Right kidney (tissue), 1 donor: ENCODE results near the gene RIMS4.

Source experiments
- DNase-seq: peaks from one replicate; pipeline ENCODE4 v3.0.0-alpha.2; 2016

Gene RIMS4

DNA sequence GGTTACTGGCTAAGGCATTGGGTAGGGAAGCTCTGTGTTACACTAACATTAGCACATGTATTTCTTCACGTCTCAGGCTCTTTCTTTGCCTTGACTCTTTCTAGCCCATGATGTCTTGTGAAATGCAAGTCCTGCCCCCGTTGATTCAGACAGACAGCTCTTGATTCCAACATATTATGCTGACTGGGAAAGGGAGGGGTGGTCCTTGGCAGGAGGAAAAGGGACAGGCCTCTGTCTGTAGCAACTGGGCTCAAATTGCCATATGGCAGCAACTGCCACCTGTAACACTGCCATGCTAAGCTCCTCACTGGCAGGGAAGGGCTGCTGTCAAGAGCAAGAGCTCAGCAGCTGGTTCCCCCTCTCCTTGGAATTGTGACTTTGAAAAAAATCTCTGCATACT, 70.4 kb downstream of the RIMS4 start:
- DNase-seq, result no peak

GRCh38 chr20:44738813-44739477, 71.4 kb downstream of the RIMS4 start:
- no peak for DNase-seq

GRCh38 chr20:44737116-44737515, 73.2 kb downstream of the RIMS4 start:
- DNase-seq, result no peak

GRCh38 chr20:44736170-44737021, 74.0 kb downstream of the RIMS4 start:
- DNase-seq, result no peak

- DNase-seq, result no peak
These were observed 74.6 kb downstream of the RIMS4 start for GRCh38 chr20:44735816-44736169.

DNA sequence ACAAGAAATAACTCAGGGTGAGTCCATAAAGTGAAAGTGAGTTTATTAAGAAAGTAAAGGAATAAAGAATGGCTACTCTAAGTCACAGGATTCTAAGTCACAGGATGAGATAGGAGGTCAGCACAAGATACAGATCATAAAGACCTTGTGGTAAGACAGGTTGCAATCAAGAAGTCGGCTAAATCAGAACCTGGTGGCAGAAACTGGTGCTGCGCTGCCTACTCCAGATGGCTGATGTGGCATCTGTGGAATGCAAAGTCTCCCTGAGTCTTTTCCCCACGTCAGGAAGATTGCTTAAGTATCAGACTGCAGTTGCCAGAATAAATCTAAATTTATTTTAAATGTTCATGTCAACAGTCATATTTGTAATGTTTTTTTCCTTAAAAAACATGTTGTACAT, 75.4 kb downstream of the RIMS4 start:
- DNase-seq, result no peak

GRCh38 chr20:44733341-44734069, 76.8 kb downstream of the RIMS4 start:
- DNase-seq, result peak; percentile 31

DNA sequence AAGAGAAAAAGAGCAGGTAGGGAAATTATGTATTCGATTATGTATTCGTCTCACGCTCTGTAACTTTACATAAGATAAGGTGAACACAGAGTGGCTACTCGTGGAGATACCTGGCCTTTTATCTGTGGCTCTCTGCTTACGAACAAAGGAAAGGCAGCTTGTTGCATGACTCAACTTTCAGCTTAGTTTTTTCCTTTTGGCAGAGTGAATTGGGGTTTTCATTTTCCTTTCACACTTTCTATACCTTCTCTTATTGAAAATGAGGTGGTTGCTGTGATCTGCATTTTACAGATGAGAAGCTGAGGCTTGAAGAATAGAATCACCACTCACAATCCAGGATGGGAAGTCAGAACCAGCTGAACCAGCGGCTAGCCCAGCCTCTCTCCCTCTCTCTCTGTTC, 78.0 kb downstream of the RIMS4 start:
- no peak for DNase-seq

DNA sequence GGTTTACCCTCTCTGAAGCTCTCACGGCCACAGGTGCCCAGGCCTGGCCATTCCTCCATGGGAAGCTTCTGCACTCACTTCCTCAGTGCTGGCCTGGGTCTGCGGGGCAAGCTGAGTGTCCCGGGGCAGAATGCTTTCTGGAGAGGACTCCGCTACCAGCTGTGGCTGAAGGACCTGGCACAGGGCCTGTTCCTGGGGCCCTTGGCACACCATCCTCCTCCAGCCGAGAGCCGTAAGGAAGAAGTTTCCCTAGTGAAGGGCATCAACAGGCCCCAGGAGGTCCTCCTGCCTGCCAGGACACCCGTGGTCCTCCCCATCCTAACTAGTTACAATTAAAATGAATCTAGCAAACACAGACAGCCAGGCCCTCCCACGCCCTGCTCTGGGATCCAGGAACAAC, 78.7 kb downstream of the RIMS4 start:
- DNase-seq, result no peak

GRCh38 chr20:44730441-44730840, 79.9 kb downstream of the RIMS4 start:
- DNase-seq, result no peak

DNA sequence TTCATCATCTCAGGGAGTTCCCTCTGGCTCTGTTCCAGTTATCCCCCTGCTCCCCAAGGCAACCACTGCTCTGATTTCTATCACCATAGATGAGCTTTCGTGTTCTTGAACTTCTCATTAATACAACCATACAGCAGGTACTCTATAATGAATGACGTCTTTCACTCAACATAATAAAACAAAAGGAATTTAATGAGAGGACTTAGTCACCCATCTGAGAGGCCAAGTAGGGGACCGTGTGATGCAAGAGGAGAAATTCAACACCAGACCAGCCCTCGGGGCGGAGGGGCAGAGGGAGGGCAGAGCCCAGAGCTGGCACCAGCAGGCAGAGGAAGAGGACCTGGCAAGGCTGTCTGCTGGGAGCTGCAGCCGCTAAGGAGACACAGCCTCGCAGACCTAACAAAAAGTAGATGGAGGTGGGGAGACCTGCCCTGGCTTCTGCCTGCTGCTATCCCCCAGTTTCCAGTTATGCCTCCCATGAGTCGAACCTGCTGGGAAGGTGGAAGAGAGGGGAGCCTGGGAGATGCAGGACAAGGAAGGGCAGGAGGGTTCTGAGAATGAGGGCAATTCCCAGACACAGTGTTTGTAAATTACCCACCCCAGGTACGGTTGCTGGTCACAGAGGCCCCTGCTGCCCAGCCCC, 81.4 kb downstream of the RIMS4 start:
- peak; percentile 43 for DNase-seq

DNA sequence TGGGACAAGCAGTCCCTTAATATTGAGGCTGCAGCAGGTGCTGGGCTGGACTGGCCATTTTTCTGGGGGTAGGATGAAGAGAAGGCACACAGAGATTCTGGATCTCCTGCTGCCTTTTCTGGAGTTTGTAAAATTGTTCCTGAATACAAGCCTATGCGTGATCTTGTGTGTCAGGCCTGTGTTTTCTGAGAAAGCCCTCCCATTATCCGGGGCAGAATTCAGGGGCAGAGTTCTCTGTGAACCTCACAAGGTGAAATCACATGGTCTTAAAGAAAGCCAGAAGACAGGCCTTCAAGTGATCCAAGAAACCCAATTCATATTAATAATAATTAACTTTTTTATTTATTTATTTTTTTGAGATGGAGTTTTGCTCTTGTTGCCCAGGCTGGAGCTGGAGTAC, 82.7 kb downstream of the RIMS4 start:
- no peak for DNase-seq

DNA sequence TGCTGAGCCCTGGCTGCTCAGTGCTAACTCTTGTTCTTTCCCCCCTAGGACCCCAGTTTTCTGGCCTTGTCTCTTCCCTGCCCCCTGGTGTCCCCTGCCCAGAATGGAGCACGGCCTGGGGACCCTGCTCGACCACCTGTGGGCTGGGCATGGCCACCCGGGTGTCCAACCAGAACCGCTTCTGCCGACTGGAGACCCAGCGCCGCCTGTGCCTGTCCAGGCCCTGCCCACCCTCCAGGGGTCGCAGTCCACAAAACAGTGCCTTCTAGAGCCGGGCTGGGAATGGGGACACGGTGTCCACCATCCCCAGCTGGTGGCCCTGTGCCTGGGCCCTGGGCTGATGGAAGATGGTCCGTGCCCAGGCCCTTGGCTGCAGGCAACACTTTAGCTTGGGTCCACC, 83.3 kb downstream of the RIMS4 start:
- DNase-seq, result no peak

DNA sequence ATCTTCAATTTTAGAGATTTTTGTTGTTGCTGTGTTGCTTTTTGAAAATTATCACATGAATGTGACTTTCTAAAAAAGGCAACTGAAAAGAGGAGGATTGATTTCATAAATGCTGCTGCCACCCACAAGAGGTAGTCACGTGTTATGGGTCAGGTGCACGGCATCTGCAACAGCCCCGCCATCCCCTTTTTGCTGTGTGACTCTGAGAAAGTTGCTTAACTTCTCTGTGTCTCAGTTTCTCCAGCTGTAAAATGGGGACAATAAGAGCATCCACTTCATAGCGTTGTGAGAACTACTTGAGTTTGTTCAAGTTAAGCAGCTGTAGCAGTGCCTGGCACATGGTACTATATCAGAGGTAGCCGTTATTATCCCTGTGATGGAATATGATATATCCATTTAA, 84.5 kb downstream of the RIMS4 start:
- DNase-seq, result no peak

DNA sequence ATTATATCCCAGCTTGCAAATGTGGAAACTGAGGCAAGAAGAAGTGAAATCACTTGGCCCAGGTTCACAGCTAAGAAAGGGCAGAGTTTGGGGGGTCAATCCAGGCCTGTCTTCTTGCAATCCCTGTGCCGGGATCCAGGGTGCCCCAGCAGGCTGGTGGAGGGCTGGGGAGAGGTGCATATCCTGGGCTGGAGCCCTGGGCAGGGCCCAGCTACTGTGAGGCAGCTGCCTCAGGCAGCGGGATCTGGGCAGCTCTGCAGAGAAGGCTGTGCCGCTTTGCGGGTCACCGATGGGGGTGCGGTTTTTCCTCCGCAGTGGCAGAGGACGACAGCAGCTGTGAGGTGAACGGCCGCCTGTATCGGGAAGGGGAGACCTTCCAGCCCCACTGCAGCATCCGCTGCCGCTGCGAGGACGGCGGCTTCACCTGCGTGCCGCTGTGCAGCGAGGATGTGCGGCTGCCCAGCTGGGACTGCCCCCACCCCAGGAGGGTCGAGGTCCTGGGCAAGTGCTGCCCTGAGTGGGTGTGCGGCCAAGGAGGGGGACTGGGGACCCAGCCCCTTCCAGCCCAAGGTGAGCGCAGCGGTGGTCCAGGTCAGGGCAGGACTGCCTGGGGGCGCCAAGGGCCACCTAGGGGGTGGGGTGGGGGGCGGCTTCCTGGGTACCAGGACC, 85.8 kb downstream of the RIMS4 start:
- no peak for DNase-seq

- DNase-seq, result no peak
These were observed 86.5 kb downstream of the RIMS4 start for GRCh38 chr20:44723798-44724362.

DNA sequence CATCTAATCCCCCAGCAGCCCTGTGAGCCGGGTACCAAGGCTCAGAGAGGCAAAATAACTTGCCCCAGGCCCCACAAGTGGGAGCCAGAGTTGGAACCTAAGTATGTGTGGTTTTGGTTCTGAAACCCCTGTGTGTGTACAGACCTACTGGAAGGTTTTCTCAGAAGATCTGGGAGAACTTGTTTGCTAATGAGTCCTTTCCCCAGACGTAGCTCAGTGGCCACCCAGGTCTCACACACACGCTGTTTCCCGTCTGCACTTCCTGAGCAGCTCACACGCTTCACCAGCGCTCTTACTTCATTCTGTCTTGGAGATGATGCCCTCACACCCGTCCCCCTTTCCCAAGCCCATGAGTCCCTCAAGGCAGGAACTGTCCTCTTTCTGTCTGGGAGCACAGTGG, 87.0 kb downstream of the RIMS4 start:
- DNase-seq, result no peak

- DNase-seq, result no peak
These were observed 87.4 kb downstream of the RIMS4 start for GRCh38 chr20:44722990-44723389.

DNA sequence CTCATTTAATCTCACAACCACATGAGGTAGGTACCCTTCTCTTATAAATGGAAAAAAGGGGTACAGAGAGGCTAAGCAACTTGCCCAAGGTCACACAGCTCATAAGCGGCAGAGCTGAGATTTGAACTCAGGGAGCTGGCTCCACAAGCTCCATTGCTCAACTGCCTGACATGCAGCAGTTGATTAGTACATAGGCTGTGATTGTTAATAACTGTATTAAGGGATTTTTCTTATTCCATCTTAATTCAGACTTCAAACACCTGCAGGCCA, 88.6 kb downstream of the RIMS4 start:
- DNase-seq, result no peak

DNA sequence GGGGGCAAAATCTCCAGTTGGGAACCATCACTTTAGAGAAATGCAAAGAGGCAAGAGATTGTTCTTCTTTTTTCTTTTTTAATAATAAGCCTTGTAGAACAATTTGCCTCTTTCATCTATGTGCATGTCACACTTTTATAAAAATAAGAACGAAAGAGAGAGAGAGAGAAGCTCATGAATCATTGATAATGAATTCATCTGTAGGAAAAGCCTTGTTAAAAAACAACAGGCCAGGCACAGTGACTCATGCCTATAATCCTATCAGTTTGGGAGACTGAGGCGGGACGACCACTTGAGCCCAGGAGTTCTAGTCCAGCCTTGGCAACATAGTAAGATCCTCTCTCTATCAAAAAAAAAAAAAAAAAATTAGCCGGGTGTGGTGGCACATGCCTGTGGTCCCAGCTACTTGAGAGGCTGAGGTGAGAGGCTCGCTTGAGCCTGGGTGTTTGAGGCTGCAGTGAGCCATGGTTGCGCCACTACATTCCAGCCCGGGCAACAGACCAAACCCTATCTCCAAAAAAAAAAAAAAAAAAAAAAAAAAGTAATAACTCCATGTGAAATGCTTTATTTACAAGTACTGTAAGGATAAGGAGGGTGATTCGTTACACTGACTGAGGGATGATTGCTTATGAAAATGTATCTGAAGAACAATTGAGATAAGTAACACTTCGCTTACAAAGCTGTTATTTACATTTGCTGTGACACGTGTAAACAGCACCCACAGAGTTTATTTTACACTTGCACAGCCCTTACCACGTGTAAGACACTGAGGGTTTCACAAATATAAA, 89.2 kb downstream of the RIMS4 start:
- DNase-seq, result no peak

- DNase-seq, result no peak
These were observed 89.7 kb downstream of the RIMS4 start for GRCh38 chr20:44720621-44720996.

- DNase-seq, result no peak
These were observed 90.5 kb downstream of the RIMS4 start for GRCh38 chr20:44719841-44720240.
